ENCODE data around the gene SCG2.

Gene SCG2

DNA sequence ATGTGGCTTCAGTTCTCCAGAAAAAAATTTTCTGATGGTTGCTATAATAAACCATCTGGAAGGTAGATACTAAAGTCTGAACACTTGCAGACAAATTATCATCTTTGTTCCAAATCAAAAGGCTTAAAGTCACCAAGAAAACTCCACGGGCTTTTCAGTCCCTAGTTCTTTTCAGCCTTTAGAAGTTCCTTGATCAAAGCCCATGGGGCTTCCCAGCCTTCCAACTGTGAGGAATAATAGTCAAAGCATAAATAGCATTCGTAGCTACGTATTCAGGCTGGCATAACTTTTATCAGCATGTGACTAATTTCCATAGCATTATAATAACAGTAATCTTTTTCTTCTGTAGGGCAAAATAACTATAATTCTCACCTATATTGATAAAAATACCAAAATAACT lies 13.9 kb downstream of the SCG2 start:
- TF ChIP-seq, protein P1, sequence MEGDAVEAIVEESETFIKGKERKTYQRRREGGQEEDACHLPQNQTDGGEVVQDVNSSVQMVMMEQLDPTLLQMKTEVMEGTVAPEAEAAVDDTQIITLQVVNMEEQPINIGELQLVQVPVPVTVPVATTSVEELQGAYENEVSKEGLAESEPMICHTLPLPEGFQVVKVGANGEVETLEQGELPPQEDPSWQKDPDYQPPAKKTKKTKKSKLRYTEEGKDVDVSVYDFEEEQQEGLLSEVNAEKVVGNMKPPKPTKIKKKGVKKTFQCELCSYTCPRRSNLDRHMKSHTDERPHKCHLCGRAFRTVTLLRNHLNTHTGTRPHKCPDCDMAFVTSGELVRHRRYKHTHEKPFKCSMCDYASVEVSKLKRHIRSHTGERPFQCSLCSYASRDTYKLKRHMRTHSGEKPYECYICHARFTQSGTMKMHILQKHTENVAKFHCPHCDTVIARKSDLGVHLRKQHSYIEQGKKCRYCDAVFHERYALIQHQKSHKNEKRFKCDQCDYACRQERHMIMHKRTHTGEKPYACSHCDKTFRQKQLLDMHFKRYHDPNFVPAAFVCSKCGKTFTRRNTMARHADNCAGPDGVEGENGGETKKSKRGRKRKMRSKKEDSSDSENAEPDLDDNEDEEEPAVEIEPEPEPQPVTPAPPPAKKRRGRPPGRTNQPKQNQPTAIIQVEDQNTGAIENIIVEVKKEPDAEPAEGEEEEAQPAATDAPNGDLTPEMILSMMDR (IDR thresholded peaks at IDR 0.05; ENCODE audit: insufficient read depth, low read length, missing control alignments): no peak
- DNase-seq (ENCODE audit: low read depth, low spot score): no peak
- no peak overlapping the region for H3K4me3 ChIP-seq (ENCODE audit: low read depth, low read length)
- ChIA-PET POLR2A (no interaction called here), CTCF (no interaction called here)

DNA sequence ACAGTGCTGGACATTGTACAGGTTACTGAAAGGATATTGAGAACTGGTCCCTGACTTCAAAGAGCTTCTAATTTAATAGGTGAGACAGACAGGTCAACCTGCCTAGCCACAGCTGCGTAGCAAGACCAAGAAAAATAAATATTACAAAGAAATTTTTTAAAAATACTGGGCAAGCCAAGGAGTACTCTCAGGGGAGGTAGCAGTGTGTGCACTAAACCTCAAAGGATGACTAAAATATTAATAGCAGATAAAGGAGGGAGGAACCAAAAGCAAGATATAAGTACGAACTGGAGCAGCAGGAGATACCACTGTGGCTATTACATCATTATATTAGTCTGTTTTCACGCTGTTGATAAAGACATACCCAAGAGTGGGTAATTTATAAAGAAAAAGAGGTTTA lies 14.9 kb downstream of the SCG2 start:
- no peak overlapping the region for H3K4me3 ChIP-seq (ENCODE audit: low read depth, low read length)
- TF ChIP-seq, protein P1 (IDR thresholded peaks at IDR 0.05; ENCODE audit: insufficient read depth, low read length, missing control alignments): no peak
- CTCF ChIA-PET: interaction anchor here (1.0 kb wide), 1 partner anchor 10 kb away, joined by 3 read pairs; no protein-coding TSS in a partner anchor
- no peak for DNase-seq (ENCODE audit: low read depth, low spot score)
- POLR2A ChIA-PET: no interaction called here

DNA sequence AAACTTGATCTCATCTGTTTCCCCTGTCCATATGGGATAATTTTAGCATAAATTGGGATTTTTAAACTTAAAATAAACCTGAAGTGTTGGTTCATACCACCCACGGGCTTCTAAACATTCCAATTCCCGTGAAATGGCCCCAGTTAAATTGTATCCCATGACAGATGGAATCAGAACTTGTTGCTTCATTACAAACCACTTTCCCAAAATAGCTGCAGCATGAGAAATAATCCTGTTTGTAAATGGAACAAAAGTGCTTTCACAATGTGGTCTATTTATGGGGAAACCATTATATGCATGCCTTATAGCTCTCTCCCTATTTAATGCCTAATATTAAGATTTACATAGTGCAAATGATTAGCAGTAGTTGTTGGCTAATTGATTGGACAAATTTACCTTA lies 15.9 kb downstream of the SCG2 start:
- DNase-seq (ENCODE audit: low read depth, low spot score): peak; percentile 80
- H3K4me3 ChIP-seq (ENCODE audit: low read depth, low read length): no peak overlapping the region
- TF ChIP-seq, protein P1 (IDR thresholded peaks at IDR 0.05; ENCODE audit: insufficient read depth, low read length, missing control alignments): no peak
- CTCF ChIA-PET: interaction anchor here (1.0 kb wide), 1 partner anchor 11 kb away, joined by 3 read pairs; no protein-coding TSS in a partner anchor
- POLR2A ChIA-PET: no interaction called here

DNA sequence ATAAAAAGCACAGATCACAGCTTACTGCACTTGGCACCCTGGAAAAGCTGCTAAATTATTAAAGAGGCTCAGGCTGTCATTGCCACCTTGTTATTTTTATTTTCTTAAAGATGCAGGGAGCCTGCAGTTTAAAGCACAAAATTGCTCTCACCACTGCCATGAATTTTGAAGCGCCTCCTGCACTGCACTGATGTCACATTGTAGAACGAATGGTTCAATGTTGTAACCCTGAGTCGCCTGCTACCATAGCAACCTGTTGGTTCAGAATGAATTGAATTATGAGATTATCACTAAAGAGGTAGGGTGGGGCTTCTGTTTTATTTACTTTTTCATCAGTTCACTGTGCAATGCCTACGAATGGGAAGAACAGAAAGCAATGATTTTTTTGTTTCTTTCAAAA lies 16.5 kb downstream of the SCG2 start:
- no peak overlapping the region for H3K4me3 ChIP-seq (ENCODE audit: low read depth, low read length)
- POLR2A ChIA-PET: no interaction called here
- no peak for DNase-seq (ENCODE audit: low read depth, low spot score)
- CTCF ChIA-PET: interaction anchor here (1.2 kb wide), 1 partner anchor 16 kb away, joined by 3 read pairs; no protein-coding TSS in a partner anchor
- TF ChIP-seq, protein P1 (IDR thresholded peaks at IDR 0.05; ENCODE audit: insufficient read depth, low read length, missing control alignments): no peak

- H3K4me3 ChIP-seq (ENCODE audit: low read depth, low read length): no peak overlapping the region
- CTCF ChIA-PET: interaction anchor here (2.7 kb wide), 1 partner anchor 216 kb away, joined by 8 read pairs; no protein-coding TSS in a partner anchor
- POLR2A ChIA-PET: no interaction called here
- TF ChIP-seq, protein P1 (IDR thresholded peaks at IDR 0.05; ENCODE audit: insufficient read depth, low read length, missing control alignments): no peak
- DNase-seq (ENCODE audit: low read depth, low spot score): no peak
Measured at GRCh38 chr2:223582001-223582400, 20.2 kb downstream of the SCG2 start.

DNA sequence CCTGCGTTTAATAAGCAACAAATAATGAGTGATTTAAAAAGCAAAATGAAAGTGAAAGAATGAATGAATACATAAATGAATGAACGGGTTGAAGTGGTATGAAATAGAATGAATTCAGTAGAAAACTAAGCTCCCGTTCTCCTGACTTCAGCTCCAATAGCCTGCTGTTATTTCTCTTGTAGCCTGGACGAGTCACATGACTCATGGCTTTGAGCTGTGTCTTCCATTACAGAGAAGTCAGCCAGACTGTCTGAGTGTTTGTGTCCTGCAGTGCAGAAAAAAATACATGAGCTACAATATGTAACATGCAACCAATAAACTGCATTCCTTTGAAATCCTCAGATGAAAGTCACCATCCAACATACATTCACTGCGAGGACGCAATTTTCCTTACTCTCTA lies 21.2 kb downstream of the SCG2 start:
- DNase-seq (ENCODE audit: low read depth, low spot score): no peak
- ChIA-PET CTCF (interaction anchor here (1.1 to 2.7 kb wide), 4 partner anchors 21 to 220 kb away, joined by 3 to 8 read pairs (median 4); partner anchors contain the start of gene SCG2), POLR2A (interaction anchor here (0.7 kb wide), 1 partner anchor 16 kb away, joined by 3 read pairs; no protein-coding TSS in a partner anchor)
- TF ChIP-seq, protein P1 (IDR thresholded peaks at IDR 0.05; ENCODE audit: insufficient read depth, low read length, missing control alignments): no peak
- H3K4me3 ChIP-seq (ENCODE audit: low read depth, low read length): no peak overlapping the region

Measured in AG04449 (cell line).